Left ventricle myocardium superior (tissue), 1 donor: Measurements from ENCODE around the gene CXCL6. TPM values are rescaled to one million over a fixed set of nuclear protein-coding genes. Genes with fewer than 3 reads are reported as not detected.

Source experiments
- total RNA-seq: library from RNA; stranded (reverse); fragmentation: NEBNext Ultra II Directional; extraction: Animal tissue kit (Norgen Biotek cat#: 25700); gene quantifications from one replicate; pipeline ENCODE4 v1.2.1, GENCODE V29; 2021
- donor health status: DM: no; HTN: yes; CAD: no; lungs with severe emphysema.

The CXCL6 gene
- total RNA-seq, 1 donor from 2014 or later, result 0.30 TPM

Other genes starting within 250 kb of the CXCL6 start
- not detected for gene RASSF6, start 216.2 kb upstream of the CXCL6 start, total RNA-seq
- 1.2 TPM for gene CXCL8, start 96.1 kb upstream of the CXCL6 start, total RNA-seq
- not detected for gene PF4V1, start 16.6 kb downstream of the CXCL6 start, total RNA-seq
- gene CXCL1, start 32.7 kb downstream of the CXCL6 start, total RNA-seq, result 3.0 TPM
- not detected for gene PF4, start 145.3 kb downstream of the CXCL6 start, total RNA-seq
- 0.74 TPM for gene PPBP, start 151.5 kb downstream of the CXCL6 start, total RNA-seq
- gene CXCL5, start 162.0 kb downstream of the CXCL6 start, total RNA-seq, result not detected
- 1.3 TPM for gene CXCL3, start 202.0 kb downstream of the CXCL6 start, total RNA-seq